Measurements from ENCODE around the gene TVP23C.

Gene TVP23C

DNA sequence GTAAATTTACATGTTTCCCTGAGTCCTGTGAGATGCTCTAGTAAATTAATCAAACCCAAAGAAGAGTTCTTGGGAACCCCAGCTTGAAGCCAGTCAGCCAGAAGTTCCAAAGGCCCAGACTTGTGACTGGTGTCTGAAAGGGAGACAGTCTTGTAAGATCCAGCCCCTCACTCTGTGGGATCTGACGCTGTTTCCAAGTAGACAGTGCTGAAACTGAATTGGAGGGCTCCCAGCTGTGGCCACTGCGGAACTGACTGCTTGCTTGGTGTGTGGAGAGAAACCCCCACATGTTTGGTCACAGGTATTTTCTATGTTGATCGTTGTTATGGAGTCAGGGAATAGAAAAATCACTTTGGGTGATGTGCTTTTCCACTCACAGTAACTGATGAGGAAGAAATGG, 90.4 kb downstream of the TVP23C start:
- ChIA-PET POLR2A (no interaction called here), CTCF (no interaction called here)
- TF ChIP-seq ARNT (IDR thresholded peaks at IDR 0.05): no peak
- no peak for TF ChIP-seq BHLHE40 (IDR thresholded peaks at IDR 0.05; ENCODE audit: borderline replicate concordance)
- TF ChIP-seq ELF4 (IDR thresholded peaks at IDR 0.05): no peak
- no peak for TF ChIP-seq FOXM1 (IDR thresholded peaks at IDR 0.05; ENCODE audit: borderline replicate concordance)
- no peak for TF ChIP-seq SP1 (IDR thresholded peaks at IDR 0.05)
- no peak for TF ChIP-seq HDGF (IDR thresholded peaks at IDR 0.05; ENCODE audit: borderline replicate concordance)
- TF ChIP-seq NFRKB (IDR thresholded peaks at IDR 0.05): no peak
- TF ChIP-seq LEF1 (IDR thresholded peaks at IDR 0.05; ENCODE audit: borderline replicate concordance): no peak
- no peak for TF ChIP-seq FOXA1 (IDR thresholded peaks at IDR 0.05)
- TF ChIP-seq CTBP1 (IDR thresholded peaks at IDR 0.05; ENCODE audit: borderline replicate concordance): no peak
- no peak for TF ChIP-seq L3MBTL2 (conservative IDR thresholded peaks at IDR 0.05)
- TF ChIP-seq ZNF384 (IDR thresholded peaks at IDR 0.05): no peak
- TF ChIP-seq SUZ12 (IDR thresholded peaks at IDR 0.05): no peak
- TF ChIP-seq TARDBP (IDR thresholded peaks at IDR 0.05): no peak
- TF ChIP-seq, protein P1, sequence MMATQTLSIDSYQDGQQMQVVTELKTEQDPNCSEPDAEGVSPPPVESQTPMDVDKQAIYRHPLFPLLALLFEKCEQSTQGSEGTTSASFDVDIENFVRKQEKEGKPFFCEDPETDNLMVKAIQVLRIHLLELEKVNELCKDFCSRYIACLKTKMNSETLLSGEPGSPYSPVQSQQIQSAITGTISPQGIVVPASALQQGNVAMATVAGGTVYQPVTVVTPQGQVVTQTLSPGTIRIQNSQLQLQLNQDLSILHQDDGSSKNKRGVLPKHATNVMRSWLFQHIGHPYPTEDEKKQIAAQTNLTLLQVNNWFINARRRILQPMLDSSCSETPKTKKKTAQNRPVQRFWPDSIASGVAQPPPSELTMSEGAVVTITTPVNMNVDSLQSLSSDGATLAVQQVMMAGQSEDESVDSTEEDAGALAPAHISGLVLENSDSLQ (IDR thresholded peaks at IDR 0.05): no peak
- no peak for TF ChIP-seq FOXK2 (IDR thresholded peaks at IDR 0.05)
- no peak for DNase-seq (ENCODE audit: extremely low spot score)

DNA sequence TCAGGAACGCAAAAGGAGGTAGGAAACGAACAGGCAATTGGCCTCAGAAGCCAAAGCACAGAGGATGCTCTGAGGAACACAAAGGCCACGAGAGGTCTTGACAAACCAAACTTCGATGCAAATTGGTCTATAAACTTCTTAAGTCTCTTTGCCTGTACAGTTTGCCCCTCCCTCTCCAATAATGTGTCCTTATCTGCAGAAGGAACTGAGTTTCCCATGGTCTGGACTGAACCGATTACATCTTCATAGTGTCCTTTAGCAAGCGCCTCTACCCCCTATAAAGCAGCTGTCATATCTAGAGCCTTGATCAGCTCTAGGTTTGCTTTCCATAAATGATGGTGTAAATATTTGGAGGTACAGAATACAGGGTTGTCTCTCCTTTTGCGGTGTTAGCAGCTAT, 92.7 kb downstream of the TVP23C start:
- TF ChIP-seq FOXM1 (IDR thresholded peaks at IDR 0.05; ENCODE audit: borderline replicate concordance): no peak
- TF ChIP-seq ARNT (IDR thresholded peaks at IDR 0.05): no peak
- no peak for TF ChIP-seq BHLHE40 (IDR thresholded peaks at IDR 0.05; ENCODE audit: borderline replicate concordance)
- TF ChIP-seq, protein P1 (IDR thresholded peaks at IDR 0.05): no peak
- TF ChIP-seq CTBP1 (IDR thresholded peaks at IDR 0.05; ENCODE audit: borderline replicate concordance): no peak
- no peak for TF ChIP-seq L3MBTL2 (conservative IDR thresholded peaks at IDR 0.05)
- no peak for TF ChIP-seq ELF4 (IDR thresholded peaks at IDR 0.05)
- TF ChIP-seq NFRKB (IDR thresholded peaks at IDR 0.05): no peak
- TF ChIP-seq FOXA1 (IDR thresholded peaks at IDR 0.05): no peak
- TF ChIP-seq SP1 (IDR thresholded peaks at IDR 0.05): no peak
- TF ChIP-seq TARDBP (IDR thresholded peaks at IDR 0.05): no peak
- TF ChIP-seq HDGF (IDR thresholded peaks at IDR 0.05; ENCODE audit: borderline replicate concordance): no peak
- no peak for TF ChIP-seq ZNF384 (IDR thresholded peaks at IDR 0.05)
- no peak for TF ChIP-seq SUZ12 (IDR thresholded peaks at IDR 0.05)
- TF ChIP-seq FOXK2 (IDR thresholded peaks at IDR 0.05): no peak
- TF ChIP-seq LEF1 (IDR thresholded peaks at IDR 0.05; ENCODE audit: borderline replicate concordance): no peak
- POLR2A ChIA-PET: no interaction called here
- DNase-seq (ENCODE audit: extremely low spot score): no peak
- CTCF ChIA-PET: no interaction called here

DNA sequence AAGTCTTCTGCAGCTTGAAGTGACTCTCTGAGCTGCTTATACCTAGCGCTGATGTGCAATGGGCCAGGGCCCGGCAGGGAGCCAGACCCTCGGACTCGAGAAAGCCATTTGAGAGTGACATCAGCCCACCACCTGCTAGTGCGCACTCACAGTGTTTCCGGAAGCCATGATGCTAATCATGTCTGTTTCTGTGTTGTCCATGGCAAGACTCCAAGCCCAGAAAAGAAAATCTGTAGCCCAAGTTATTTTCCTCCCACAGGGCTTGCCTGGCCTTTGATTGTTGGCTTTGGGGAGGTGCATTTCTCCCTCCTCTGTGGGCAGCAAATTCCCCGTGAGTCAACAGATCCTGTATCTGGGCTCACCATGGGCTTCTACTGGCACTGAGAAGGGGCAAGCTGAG, 94.0 kb downstream of the TVP23C start:
- no peak for DNase-seq (ENCODE audit: extremely low spot score)
- CTCF ChIA-PET: no interaction called here
- POLR2A ChIA-PET: no interaction called here
- TF ChIP-seq ZNF384 (IDR thresholded peaks at IDR 0.05) (no peak), HDGF (IDR thresholded peaks at IDR 0.05; ENCODE audit: borderline replicate concordance) (no peak), L3MBTL2 (conservative IDR thresholded peaks at IDR 0.05) (no peak), FOXM1 (IDR thresholded peaks at IDR 0.05; ENCODE audit: borderline replicate concordance) (no peak), FOXA1 (IDR thresholded peaks at IDR 0.05) (no peak)

DNA sequence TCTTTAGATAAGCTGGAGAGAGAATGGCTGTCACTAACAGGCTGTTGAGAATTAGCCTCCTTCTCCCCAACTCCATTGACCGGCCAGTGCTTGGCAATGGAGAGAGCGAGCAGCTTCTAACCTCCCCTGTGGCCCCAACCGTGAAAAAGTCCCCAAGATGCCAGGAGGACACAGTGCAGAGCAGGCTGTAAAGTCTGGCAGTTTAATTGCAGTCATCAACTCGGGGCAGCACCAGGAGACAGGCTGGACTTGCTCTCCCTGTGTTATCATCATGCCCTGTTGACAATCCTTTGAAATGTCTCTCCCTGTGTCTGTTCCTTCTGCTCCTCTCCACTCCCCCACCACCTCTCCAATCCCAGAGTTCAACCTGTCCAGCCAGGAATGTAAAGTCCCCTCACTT, 95.2 kb downstream of the TVP23C start:
- CTCF ChIA-PET: no interaction called here
- no peak for TF ChIP-seq ARNT (IDR thresholded peaks at IDR 0.05)
- TF ChIP-seq NFRKB (IDR thresholded peaks at IDR 0.05): no peak
- TF ChIP-seq FOXM1 (IDR thresholded peaks at IDR 0.05; ENCODE audit: borderline replicate concordance): no peak
- no peak for TF ChIP-seq FOXA1 (IDR thresholded peaks at IDR 0.05)
- TF ChIP-seq HDGF (IDR thresholded peaks at IDR 0.05; ENCODE audit: borderline replicate concordance): no peak
- no peak for TF ChIP-seq ZNF384 (IDR thresholded peaks at IDR 0.05)
- TF ChIP-seq SUZ12 (IDR thresholded peaks at IDR 0.05): no peak
- TF ChIP-seq ELF4 (IDR thresholded peaks at IDR 0.05): no peak
- TF ChIP-seq LEF1 (IDR thresholded peaks at IDR 0.05; ENCODE audit: borderline replicate concordance): no peak
- no peak for TF ChIP-seq CTBP1 (IDR thresholded peaks at IDR 0.05; ENCODE audit: borderline replicate concordance)
- TF ChIP-seq BHLHE40 (IDR thresholded peaks at IDR 0.05; ENCODE audit: borderline replicate concordance): no peak
- TF ChIP-seq FOXK2 (IDR thresholded peaks at IDR 0.05): no peak
- no peak for TF ChIP-seq L3MBTL2 (conservative IDR thresholded peaks at IDR 0.05)
- TF ChIP-seq, protein P1 (IDR thresholded peaks at IDR 0.05): no peak
- no peak for TF ChIP-seq TARDBP (IDR thresholded peaks at IDR 0.05)
- POLR2A ChIA-PET: no interaction called here
- DNase-seq (ENCODE audit: extremely low spot score): no peak

DNA sequence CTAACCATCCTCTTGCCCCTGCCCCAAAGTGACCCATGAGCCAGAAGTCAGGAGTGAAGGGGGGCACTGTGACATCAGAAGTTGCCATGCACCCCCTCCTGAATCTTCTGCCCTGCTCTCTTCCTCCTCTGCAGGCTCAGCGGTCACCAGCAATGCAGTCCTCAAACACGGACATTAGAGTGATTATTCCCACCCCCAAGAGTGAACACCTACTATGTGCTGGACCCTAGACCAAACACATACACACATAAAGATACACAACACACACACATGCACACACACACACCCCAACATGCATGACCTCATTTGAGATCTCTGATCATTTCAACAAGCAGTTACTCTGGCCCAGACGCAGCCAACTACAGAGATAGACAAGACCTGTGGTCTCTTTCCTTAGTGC, 95.7 kb downstream of the TVP23C start, which contains the start of gene CDRT4:
Gene CDRT4 (minus strand): TSS at position 30 of the 400 bp plus-strand sequence. CDS start 27,383 bp downstream, outside the sequence.
- DNase-seq (ENCODE audit: extremely low spot score): no peak
- TF ChIP-seq LEF1 (IDR thresholded peaks at IDR 0.05; ENCODE audit: borderline replicate concordance): no peak
- no peak for TF ChIP-seq ARNT (IDR thresholded peaks at IDR 0.05)
- no peak for TF ChIP-seq ELF4 (IDR thresholded peaks at IDR 0.05)
- TF ChIP-seq HDGF (IDR thresholded peaks at IDR 0.05; ENCODE audit: borderline replicate concordance): no peak
- no peak for TF ChIP-seq FOXM1 (IDR thresholded peaks at IDR 0.05; ENCODE audit: borderline replicate concordance)
- no peak for TF ChIP-seq SUZ12 (IDR thresholded peaks at IDR 0.05)
- TF ChIP-seq, protein P1 (IDR thresholded peaks at IDR 0.05): no peak
- TF ChIP-seq NFRKB (IDR thresholded peaks at IDR 0.05): no peak
- ChIA-PET POLR2A (no interaction called here), CTCF (no interaction called here)

DNA sequence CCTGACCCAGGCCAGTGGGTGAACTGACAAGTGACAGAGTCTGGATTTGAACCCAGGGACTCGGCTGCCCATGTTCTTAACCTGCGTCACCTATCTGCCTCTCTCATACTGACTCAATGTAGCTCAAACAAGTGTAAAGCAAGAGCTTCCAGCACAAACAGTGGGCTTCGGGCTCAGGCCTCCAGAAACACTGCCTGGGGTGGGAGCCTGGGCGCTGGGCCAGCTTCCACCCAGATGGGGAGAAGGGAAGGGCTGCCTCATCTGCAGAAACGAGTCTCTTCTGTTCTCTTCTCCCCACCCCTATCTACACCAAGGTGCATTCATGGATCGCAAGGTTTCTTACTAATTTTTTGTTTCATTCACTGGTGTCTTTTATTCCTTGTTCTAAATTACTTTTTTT, 97.2 kb downstream of the TVP23C start:
- TF ChIP-seq FOXM1 (IDR thresholded peaks at IDR 0.05; ENCODE audit: borderline replicate concordance): no peak
- no peak for TF ChIP-seq HDGF (IDR thresholded peaks at IDR 0.05; ENCODE audit: borderline replicate concordance)
- CTCF ChIA-PET: no interaction called here
- POLR2A ChIA-PET: no interaction called here
- no peak for DNase-seq (ENCODE audit: extremely low spot score)

Data from HEK293T (cell line).